ENCODE data around the gene TEX14.
"Not testable (repeated sequence)": the region's sequence is repeated elsewhere in the genome, so short reads cannot be mapped to it uniquely, and the experiment has no call there.

TEX14 gene

DNA sequence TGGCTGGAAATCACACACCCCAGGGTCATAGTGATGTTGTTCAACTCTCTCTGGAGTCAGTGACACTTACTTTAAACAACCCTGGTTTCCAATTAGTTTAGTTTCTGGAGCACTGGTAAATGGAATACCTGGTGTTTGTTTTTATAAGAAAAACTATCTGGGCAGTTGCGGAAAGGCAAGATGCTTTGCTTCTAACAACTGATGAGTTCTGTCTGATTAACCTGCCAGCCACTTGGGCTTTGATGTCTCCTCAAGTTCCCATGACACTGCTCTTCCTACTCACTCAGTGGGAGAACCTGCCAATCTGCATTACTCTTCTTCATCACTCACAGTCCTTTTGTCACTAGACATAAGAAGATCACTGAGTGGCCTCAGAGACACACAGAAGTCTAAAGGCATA, 98.7 kb downstream of the TEX14 start:
- no peak for DNase-seq

DNA sequence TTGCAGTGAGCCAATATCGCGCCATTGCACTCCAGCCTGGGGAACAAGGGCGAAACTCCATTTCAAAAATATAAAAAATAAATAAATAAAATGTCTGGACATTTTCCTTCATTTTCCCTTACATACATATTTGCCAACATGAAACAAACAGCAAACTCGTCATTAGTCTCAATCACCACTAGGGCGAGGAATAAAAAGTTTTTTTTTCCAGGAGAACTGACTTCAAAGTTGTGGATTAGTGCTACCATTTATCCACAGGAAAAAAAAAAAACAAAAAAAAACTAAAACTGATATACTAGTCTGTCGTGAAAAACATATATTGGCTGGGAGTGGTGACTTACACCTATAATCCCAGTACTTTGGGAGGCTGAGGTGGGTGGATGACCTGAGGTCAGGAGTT, 100.4 kb downstream of the TEX14 start:
- no peak for DNase-seq

DNA sequence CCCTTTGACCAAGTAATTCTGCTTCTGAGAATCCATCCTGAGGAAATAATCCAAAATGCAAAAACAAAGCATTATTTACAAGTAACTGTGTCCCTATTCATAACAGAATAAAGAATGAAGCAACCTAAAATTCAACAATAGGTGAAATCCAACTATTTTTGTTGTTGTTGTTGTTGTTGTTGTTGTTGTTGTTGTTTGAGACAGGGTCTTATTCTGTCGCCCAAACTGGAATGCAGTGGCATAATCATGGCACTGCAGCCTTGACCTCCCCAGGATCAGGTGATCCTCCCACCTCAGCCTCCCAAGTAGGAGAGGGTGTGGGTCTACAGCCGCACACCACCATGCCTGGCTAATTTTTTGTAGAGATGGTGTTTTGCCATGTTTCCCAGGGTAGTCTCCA, 101.5 kb downstream of the TEX14 start:
- DNase-seq: no peak

DNA sequence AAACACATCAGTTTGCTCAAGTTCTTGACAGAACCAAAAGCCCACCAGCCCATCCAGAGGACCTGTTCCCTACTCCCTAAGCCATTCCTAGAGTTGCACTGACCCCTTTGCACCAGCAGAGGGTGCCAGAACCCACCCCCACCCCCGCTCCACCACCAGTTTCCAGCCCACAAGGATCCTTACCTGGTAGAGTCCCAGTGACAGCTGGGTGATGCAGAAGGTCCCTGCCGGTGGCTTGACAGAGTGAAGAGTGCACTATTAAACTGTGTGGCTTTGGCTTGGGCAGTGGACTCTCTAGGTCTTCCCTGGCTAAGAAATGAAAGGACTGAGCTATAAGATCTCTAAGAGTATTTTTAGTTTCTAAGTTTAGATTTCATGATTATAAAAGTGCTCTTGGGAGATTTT, 104.1 kb downstream of the TEX14 start:
- DNase-seq: peak; percentile 39

DNA sequence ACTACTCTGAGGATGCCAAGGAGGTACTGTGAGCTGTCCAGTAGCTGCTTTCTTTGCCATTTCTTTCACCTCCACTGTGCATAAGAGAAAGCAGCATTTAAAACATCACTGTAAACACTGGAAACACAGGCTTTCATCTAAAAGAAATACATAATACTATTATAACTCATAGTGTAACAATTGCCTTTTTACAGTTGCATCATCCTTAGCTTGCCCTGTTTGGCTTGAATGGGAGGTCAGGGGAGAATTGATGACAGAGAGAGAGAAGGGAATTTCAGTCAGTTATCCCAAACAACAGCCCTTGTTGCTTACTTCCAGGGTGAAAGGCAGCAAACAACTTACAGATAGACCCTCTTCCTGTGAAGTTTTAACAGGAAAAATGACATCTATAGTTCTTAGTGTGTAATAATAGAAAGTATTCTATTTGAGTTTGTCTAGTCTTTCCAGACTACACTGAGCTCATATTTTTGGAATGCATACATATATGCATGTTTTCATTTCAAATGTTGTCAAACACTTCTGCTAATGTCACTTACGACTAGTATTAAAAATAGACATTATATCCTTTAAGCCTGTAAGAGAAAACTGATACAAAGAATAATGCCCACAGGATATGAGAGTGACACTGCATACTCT, 105.7 kb downstream of the TEX14 start:
- DNase-seq: no peak

DNA sequence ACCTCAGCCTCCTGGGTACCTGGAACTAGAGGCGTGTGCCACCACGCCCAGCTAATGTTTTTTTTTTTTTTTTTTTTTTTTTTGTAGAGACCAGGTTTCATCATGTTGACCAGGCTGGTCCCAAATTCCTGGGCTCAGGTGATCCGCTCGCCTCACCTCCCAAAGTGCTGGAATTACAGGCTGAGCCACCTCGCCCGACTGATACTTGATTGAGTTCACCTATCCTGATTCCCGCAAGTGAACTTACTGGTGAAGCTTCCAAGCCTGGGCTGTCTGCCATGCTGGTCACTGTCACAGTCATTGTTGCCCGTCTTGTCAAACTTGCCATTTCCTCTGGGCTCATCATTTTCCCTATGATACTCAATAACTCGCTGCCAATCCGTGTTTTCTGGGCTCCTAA, 106.3 kb downstream of the TEX14 start:
- no peak for DNase-seq

DNA sequence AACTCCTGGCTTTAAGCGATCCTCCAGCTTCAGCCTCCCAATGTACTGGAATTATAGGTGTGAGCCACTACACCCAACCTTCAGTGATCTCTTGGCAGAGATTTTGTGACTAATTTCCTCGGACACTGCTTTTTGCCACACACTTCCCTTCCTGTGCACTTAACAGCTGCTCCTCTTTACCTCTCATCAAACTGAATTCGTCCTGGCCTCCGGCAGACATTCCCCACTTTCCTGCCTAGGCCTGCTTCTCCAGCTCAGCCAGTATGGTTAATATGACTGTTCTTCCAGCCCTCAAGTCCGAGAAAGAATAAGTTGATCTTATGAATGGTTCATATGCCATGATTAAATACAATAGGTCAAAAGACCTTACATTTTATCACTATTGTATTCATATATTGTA, 108.4 kb downstream of the TEX14 start:
- DNase-seq: no peak

DNA sequence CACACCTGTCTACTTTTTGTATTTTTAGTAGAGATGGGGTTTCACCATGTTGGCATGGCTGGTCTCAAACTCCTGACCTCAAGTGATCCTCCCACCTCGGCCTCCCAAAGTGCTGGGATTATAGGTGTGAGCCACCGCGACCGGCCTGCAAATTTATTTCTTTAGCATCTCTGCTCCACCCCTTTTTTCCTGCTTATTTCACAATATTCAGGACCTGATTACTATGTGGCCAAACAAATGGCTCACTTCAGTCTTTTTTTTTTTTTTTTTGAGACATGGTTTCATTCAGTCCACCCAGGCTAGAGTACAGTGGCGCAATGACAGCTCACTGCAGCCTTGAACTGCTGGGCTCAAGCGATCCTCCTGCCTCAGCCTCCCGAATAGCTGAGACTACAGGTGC, 109.1 kb downstream of the TEX14 start:
- DNase-seq: not testable (repeated sequence)

DNA sequence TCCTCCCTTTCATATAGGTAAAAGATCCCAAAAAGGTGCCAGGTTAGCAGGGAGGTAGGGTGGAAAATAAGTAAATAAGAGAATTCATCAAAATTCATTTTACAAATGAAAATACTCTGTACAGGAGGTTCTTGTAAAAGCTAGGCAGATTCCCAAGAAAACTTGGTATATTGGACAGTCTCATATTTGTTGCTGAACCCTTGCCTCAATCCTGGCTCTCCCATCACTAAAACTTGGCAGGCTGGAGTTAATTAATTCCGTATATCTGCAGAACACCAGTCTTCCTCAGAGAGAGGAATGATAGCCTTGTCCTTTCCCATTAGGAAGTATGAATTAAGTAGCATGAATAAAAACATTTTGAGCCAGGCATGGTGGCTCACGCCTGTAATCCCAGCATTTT, 111.2 kb downstream of the TEX14 start:
- DNase-seq: no peak

DNA sequence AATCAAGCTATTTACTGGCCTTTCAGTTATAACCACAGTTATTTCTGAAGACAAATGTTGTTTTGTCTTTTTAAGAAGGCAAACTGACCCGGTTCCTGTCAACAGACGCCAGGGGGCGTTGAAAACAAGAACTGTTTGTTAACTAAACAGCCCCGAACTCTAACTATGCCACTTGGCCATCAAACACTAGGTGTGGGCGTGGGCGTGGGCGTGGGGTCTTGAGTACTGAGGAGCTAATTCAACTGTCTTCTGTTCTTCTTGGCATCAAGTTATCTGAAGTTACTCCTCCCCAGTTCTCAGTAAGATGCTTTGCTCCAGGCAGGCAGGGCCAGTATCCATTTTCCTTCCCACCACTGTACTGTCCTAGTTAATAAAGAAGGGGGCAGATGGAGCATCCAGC, 114.1 kb downstream of the TEX14 start:
- peak; percentile 31 for DNase-seq

DNA sequence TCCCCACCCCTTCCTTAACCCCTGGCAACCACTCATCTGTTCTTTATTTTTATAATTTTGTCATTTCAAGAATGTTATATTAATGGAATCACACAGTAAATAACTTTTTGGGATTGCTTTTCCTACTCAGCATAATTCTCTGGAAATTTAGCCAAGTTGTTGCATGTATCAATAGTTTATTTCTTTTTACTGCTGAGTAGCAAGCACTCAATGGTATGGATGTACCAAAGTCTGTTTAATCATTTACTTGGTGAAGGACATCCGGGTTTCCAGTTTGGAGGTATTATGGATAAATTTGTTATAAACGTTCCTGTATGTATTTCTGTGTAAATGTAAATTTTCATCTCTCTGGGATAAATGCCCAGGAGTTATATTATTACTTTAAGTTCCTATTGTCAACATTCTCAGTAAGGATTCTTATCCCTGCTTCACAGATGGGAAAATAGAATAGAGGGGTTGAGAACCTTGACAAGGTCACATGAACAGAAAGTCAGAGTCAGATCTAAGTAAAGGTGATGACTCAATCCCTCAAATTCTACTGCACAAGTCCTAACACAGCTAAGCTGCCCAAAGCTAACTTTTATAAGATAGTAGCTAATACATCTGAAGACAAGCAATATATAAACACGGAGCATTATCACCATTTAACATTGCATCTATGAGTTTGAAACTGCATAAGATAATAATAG, 115.0 kb downstream of the TEX14 start:
- DNase-seq: no peak

DNA sequence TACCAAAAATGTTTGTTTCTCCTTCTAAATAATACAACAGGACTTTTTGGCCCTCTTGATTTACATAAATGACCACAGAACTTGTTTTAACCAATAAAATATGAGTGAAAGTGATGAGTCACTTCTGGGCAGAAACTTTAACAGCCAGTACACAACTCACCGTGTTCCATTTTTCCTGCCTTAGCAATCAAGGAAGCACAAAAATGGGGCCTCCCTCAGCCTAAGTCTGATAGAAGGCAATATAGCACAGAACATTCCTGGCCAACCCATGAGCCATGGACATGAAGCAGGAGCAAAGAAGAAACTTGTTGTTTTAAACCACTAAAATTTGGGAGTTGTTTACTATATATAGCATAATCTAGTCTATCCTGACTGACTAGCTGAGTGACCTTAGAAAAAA, 116.3 kb downstream of the TEX14 start:
- DNase-seq: no peak

DNA sequence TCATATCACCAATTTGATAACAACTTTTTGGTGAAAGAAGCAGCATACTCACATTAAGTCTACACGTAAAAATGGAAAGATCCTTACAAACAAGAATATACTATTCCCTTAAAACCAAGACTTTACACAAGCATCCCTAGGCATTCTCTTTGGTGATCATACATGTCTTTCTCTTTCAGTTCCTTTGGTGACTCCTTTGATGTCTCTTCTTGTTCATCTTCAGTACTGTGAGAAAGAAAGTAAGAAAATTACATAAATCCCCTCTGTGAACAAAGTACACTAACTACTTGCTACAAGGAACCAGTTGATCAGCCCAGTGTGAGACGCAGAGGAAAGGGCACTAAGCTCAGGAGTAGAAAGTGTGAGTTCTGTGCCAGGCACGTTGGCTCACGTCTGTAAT, 117.8 kb downstream of the TEX14 start:
- no peak for DNase-seq

DNA sequence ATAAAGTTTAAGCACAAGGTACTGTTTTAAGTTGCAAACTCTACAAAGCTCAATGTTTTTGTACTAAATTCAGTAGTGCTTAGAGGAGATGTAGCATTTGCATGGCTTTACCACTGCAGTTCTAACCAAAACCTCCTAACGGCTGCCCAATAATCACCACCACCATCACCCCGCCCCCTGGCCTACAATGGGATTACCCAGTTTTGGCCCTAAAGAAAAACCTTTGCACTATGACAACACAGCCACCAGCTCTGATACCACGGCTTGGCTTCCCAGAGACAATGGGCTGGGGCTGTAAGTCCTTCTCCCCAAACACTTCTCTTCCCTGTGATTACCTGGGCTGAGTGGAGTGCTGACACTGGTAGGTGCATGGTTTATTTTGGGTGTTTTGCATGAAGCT, 119.0 kb downstream of the TEX14 start:
- DNase-seq: no peak

DNA sequence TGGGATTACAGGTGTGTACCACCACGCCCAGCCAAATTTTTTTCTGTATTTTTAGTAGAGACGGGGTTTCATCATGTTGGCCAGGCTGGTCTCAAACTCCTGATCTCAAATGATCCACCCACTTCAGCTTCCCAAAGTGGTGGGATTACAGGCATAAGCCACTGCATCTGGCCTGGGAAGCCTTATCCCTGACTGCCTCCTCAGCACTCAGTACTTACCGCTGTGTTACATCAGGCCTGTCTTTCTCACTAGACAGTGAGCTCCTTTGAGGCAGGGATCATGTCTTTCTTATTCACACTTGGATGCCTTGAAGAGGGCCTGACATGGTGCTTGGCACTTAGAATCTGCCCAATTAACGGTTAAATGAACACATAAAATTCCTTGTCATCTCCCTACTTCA, 121.1 kb downstream of the TEX14 start:
- no peak for DNase-seq

DNA sequence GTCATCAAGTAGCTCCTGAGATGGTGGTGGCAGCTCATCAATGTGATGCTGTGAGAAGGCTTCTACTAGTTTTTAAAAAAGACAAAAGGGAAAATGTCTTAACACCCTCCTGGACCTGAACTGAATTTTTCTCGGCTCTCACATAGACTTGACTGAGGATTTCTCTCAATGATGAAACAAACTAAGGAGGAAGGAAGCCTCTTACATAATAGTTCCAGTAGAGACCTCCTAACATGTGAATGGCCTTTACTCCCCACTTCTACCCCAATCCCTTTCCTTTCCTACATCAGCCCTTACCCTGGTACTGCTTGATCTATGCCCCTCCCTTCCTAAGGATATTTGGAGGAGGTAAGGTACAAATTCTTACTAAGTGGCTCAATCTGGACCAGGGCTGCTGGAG, 122.6 kb downstream of the TEX14 start:
- DNase-seq: no peak

DNA sequence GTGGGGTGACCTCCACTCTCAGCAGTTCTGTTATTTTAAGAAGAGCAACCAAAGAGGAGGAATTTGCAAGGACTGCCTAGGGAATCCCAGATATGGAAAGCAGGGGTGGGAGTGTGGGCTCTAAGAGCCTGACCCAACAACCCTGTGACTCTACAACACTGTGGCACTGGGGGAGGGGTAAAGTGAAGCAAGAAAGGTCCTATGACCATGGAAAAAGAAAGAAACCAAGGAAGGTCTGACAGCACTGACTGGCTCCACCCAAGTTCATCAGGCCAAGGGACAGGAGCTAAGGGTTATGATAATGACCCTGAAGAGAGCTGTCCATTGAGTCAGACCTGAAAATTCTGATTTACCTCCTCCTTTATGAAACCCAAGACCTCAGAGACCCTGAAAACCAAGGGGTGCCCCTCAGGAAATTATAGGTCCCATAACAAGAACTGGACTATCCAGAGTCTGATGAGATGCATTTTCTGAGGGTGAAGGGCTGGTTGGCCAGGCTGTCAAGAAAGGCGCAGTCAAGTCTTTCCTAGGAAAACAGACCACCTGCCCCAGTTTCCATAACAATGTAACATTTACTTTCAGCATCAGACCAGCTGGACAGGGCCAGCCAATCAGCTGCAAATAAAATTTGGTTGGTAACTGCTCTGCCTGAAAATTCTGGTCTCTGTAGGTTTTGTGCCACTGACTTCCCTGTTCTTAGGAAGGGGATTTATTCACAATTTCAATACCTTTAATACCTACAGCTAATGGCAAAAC, 123.6 kb downstream of the TEX14 start:
- DNase-seq: no peak

DNA sequence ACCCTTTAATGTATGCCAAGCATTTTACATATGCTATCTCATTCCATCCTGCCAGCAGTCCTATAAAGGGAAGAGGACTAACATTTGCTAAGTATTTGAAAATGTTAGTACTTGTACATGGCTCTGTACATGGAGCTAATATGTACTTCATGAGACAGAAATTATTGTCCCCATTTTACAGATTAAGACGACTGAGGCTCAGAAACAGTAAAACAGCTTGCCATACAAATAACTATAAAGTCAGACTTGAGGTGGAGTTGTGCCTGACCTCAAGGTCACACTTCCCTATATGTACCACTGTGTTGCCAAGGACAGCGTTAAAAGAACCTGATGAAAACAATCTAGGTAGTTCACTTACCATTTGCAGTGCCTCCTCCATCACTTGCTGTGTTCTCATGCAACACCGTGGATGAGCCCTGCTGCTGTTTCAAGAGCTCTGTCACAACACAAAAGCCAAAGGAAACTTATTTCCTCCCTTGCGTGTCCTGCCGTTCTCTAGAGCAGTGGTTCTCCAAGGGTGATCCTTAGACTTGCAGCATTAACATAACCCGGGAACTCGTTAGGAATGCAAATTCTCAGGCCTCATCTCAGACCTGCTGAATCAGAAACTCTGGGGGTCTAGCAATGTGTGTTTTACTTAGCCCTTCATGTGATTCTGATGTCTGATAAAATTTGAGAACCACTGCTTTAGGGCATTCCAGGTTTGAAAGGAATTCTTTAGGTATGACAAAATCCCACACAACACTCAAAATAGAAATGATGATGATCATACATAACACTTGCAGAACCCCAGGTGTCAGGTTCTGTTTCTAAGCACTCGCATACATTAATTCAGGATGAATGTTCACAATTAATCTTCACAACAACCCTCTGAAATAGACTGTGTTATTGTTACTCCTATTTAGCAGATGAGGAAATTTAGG, 126.2 kb downstream of the TEX14 start:
- no peak for DNase-seq

DNA sequence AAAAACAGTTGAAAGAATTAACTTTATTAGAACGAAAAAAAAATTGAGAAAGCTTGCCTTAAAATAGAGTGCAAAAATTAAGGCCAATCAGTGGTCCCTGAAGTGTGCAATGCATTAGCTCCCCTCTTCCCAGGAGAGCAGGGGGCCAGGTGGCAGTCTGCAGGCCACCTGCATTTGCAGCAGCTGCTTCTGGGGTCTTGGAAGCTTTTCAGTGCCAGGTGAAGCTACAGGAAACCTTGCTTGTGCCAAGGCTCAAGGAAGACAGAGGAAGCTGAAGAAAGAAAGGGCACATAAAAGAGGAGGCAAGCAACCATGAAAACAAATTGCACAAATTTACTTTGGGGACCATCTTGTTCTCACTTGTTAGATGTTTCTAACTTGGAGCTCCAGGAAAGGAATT, 126.9 kb downstream of the TEX14 start:
- DNase-seq: no peak

DNA sequence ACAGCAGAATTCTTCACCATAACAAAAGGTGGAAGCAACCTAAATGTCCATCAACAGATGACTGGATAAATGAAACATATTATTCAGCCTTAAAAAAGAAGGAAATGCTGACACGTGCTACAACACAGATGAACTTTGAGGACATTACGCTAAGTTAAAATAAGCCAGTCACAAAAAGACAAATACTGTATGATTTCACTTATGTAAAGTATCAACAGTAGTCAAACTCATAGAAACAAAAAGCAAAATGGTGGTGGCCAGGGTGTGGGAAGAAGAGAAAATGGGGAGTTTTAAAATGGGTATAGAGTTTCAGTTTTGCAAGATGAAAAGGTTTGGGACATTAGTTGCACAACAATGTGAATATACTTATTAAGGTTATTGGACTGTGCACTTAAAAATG, 127.6 kb downstream of the TEX14 start:
- DNase-seq: no peak

DNA sequence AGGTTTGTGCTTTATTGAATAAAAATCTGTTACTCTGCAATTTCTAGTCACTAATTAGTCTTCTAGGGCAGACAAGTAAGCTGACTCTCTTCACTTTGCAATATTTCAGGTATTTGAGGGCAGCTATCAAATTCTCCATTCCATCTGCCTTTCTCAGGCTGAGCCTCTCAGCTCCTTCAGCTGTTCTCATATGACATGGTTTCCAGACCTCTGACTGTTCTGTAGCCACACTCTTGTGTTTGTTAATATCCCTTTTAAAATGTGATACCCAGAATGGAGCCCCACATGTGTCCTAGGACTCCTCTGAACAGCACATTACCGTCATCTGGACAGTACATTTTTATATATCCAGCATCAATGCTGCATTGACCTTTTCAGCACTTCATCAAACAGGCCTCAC, 131.3 kb downstream of the TEX14 start:
- DNase-seq: no peak

DNA sequence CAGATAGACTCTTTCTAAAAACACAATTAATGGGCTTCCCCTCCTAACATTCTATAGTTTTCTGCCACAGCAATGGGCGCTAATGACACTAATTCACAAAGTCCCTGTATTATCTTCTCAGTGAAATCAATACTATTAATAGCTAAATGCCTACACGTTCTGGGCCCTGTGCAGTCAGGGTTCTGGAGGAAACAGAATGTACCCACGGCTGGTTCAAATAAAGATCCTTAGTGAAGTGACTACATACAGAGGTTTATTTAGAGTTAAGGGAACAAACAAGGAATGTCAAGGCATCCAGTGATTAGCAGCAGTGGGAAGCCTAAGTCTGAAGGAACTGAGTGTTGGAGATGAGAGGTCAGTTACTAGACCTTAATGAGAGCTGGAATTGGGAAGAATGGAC, 133.9 kb downstream of the TEX14 start:
- no peak for DNase-seq

DNA sequence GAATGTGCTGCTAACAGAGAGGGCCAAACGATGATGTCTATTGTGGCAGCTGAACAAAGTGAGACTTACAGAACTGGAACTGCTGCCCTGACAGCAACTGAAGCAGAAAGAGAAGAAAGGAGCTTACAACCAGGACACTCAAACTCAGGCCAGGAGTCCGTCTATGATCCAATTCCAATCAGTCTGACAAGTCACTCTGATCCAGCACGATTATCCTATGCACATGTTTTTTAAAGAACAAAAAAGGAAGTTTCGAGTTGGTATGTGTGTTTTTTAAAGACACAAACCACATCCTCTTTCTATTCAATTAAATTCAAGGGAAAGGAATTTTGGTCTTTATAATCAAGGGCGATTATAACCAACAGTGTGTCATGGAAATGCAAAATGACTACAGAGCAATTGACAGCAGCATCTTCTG, 135.0 kb downstream of the TEX14 start:
- DNase-seq: no peak

Data from NCI-H526 treated with DMSO at 0.1 percent for 48 hours (cell line).